ENCODE measurements around the gene NKX1-1.

DNA sequence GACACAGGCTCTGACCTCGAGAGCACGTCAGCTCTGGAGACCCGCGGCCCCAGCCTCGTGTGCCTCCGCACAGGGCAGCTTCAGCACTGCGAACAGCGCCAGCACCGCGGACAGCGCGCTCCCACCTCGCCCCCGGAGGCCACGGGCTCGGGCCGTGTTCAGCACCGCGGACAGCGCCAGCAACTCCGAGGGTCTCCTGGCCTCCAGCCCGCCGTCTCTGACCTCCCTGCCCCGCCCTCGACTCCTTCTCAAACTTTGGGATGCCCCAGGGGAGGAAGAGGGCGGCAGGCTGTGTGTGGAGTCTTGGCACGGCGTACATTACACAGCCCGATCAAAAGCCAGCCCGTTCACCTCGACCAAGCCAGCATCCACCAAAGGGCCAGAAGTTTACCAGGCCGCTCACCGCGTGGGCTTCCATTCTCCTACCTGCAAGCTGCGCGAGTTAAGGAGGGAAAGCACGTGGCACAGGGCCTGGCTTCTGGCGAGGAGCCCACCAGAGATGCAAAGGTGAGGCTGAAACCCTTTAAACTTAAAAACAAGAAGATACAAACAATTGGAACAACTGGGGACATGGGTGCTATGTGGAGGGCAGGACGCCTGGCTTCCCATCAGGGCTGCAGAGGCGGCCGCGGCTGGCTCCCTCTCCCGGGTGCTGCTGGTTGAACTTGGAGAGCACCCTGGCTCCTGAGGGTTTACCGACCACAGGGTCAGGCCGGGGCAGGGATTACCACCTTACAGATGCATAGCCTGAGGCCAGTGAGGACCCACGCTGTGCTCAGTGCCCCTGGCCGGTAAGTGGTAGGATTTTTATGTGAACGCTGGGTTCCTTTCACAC lies 4.5 kb upstream of the NKX1-1 start:
- TF ChIP-seq, protein P1, sequence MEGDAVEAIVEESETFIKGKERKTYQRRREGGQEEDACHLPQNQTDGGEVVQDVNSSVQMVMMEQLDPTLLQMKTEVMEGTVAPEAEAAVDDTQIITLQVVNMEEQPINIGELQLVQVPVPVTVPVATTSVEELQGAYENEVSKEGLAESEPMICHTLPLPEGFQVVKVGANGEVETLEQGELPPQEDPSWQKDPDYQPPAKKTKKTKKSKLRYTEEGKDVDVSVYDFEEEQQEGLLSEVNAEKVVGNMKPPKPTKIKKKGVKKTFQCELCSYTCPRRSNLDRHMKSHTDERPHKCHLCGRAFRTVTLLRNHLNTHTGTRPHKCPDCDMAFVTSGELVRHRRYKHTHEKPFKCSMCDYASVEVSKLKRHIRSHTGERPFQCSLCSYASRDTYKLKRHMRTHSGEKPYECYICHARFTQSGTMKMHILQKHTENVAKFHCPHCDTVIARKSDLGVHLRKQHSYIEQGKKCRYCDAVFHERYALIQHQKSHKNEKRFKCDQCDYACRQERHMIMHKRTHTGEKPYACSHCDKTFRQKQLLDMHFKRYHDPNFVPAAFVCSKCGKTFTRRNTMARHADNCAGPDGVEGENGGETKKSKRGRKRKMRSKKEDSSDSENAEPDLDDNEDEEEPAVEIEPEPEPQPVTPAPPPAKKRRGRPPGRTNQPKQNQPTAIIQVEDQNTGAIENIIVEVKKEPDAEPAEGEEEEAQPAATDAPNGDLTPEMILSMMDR (optimal IDR thresholded peaks at IDR 0.05 in 1 of 3, IDR thresholded peaks at IDR 0.05 in 1 of 3, conservative IDR thresholded peaks at IDR 0.05 in 1 of 3; ENCODE audit: extremely low read depth in 1 of 3, insufficient read depth in 2 of 3, low read length in 3 of 3) = no peak
- TF ChIP-seq EZH2 (IDR thresholded peaks at IDR 0.05; ENCODE audit: low read length) = no peak
